SK-N-SH (cell line): Measurements from ENCODE around the gene ATF6. TPM values are rescaled to one million over a fixed set of nuclear protein-coding genes. Genes with fewer than 3 reads are reported as not detected.
A peak's percentile ranks its signal among the peaks of the same experiment; 100 is the strongest.

Experiments
- CTCF ChIA-PET: fragments of 300-600, 350-600 bp; formaldehyde crosslinking; extraction: SDS; loops from one replicate; lab custom pipeline; 2021; lab: Yijun Ruan, JAX
- POLR2A ChIA-PET: fragments of 350-600 bp; sonication (Branson Sonifier 250); formaldehyde crosslinking; extraction: SDS; loops from one replicate; lab custom pipeline; 2020; ENCODE audit warnings: antibody characterized with exemption, inconsistent platforms; lab: Yijun Ruan, JAX
- DNase-seq: peaks from one replicate; pipeline ENCODE4 v3.0.0; 2012
- H2AFZ ChIP-seq: fragments of 200-600 bp; sonication (generic); 2 replicates; pipeline ENCODE4 v1.8.1; 2016; ENCODE audit warnings: antibody characterized with exemption, mild to moderate bottlenecking, low read depth
- H3F3A ChIP-seq: fragments of 200-600 bp; sonication (generic); replicated peaks from 2 replicates; pipeline ENCODE3; 2016; ENCODE audit warnings: antibody characterized with exemption, mild to moderate bottlenecking; ENCODE audit not compliant: insufficient read depth
- H3K27ac ChIP-seq, 2 experiments: fragments of 200-500 bp in 1 of 2; fragments of 200-600 bp in 1 of 2; sonication (Bioruptor generic) in 1 of 2; sonication (generic), shearing (Covaris generic) in 1 of 2; 2 replicates each; pipeline versions ENCODE4 v1.5.1 to v1.6.1; 2014 to 2016; ENCODE audit warnings: low read depth in 2 of 2, inconsistent platforms in 1 of 2, low read length in 1 of 2, mild to moderate bottlenecking in 1 of 2, mixed read lengths in 1 of 2
- H3K27me3 ChIP-seq: fragments of 200-600 bp; sonication (generic), shearing (Covaris generic); 2 replicates; pipeline ENCODE4 v1.6.1; 2016; ENCODE audit warnings: mixed run types; ENCODE audit not compliant: insufficient read depth
- H3K36me3 ChIP-seq, 2 experiments: fragments of 200-500 bp in 1 of 2; fragments of 200-600 bp in 1 of 2; sonication (Bioruptor generic) in 1 of 2; sonication (generic) in 1 of 2; replicated peaks in 1 of 2; 2 replicates each; pipeline versions ENCODE3 to v1.5.1; 2014 to 2016; ENCODE audit warnings: low read length in 1 of 2, mild to moderate bottlenecking in 1 of 2; ENCODE audit not compliant: insufficient read depth in 2 of 2, control insufficient read depth in 1 of 2
- H3K4me1 ChIP-seq, 2 experiments: fragments of 200-500 bp in 1 of 2; fragments of 200-600 bp in 1 of 2; sonication (Bioruptor generic) in 1 of 2; sonication (generic), shearing (Covaris generic) in 1 of 2; 2 replicates each; pipeline versions ENCODE4 v1.5.1 to v1.6.1; 2014 to 2016; ENCODE audit warnings: low read depth in 1 of 2, low read length in 1 of 2, mixed run types in 1 of 2; ENCODE audit not compliant: insufficient read depth in 2 of 2, control insufficient read depth in 1 of 2
- H3K4me2 ChIP-seq: fragments of 200-600 bp; sonication (generic), shearing (Covaris generic); 2 replicates; pipeline ENCODE4 v1.6.1; 2017; ENCODE audit warnings: mixed run types
- H3K4me3 ChIP-seq, 2 experiments: fragments of 200-500 bp in 1 of 2; fragments of 200-600 bp in 1 of 2; sonication (Bioruptor generic) in 1 of 2; sonication (generic), shearing (Covaris generic) in 1 of 2; 2 replicates each; pipeline versions ENCODE4 v1.5.1 to v1.8.1; 2014 to 2016; ENCODE audit warnings: low read depth in 2 of 2, inconsistent platforms in 1 of 2, low read length in 1 of 2, mild to moderate bottlenecking in 1 of 2, mixed read lengths in 1 of 2, moderate library complexity in 1 of 2
- H3K79me2 ChIP-seq: fragments of 200-600 bp; sonication (generic); 2 replicates; pipeline ENCODE4 v1.8.1; 2017; ENCODE audit warnings: mild to moderate bottlenecking; ENCODE audit not compliant: insufficient read depth
- H3K9ac ChIP-seq: fragments of 200-600 bp; sonication (generic); 2 replicates; pipeline ENCODE4 v1.6.1; 2017; ENCODE audit warnings: mixed run types
- H3K9me2 ChIP-seq: fragments of 200-600 bp; sonication (generic); 2 replicates; pipeline ENCODE4 v1.6.1; 2017; ENCODE audit warnings: mixed run types
- H3K9me3 ChIP-seq: fragments of 200-600 bp; sonication (generic); 2 replicates; pipeline ENCODE4 v1.6.1; 2017; ENCODE audit warnings: mixed run types, mild to moderate bottlenecking, moderate library complexity
- H4K20me1 ChIP-seq: fragments of 200-600 bp; sonication (generic); 2 replicates; pipeline ENCODE4 v1.6.1; 2017; ENCODE audit warnings: mild to moderate bottlenecking, mixed run types; ENCODE audit not compliant: insufficient read depth
- EP300 ChIP-seq, 2 experiments: IDR thresholded peaks; 2 replicates each; pipeline versions ENCODE4 v1.4.0 to v1.6.1; 2012; ENCODE audit warnings: borderline replicate concordance in 1 of 2, low read depth in 1 of 2, low read length in 1 of 2
- FOSL2 ChIP-seq: IDR thresholded peaks from 2 replicates; pipeline ENCODE4 v1.4.0; 2012; ENCODE audit warnings: low read depth, mild to moderate bottlenecking, moderate library complexity, borderline replicate concordance
- GABPA ChIP-seq: IDR thresholded peaks from 2 replicates; pipeline ENCODE4 v1.4.0; 2012; ENCODE audit warnings: low read depth, mild to moderate bottlenecking
- JUND ChIP-seq: IDR thresholded peaks from 2 replicates; pipeline ENCODE4 v1.4.0; 2012
- NFIC ChIP-seq: IDR thresholded peaks from 2 replicates; pipeline ENCODE4 v1.4.0; 2012; ENCODE audit warnings: borderline replicate concordance
- NRF1 ChIP-seq: IDR thresholded peaks from 2 replicates; pipeline ENCODE4 v1.6.1; 2012; ENCODE audit warnings: low read depth, mild to moderate bottlenecking, low read length
- POLR2AphosphoS5 ChIP-seq: IDR thresholded peaks from 2 replicates; pipeline ENCODE4 v1.6.1; 2012; ENCODE audit warnings: low read depth, low read length
- RAD21 ChIP-seq: IDR thresholded peaks from 2 replicates; pipeline ENCODE4 v1.6.1; 2012; ENCODE audit warnings: mild to moderate bottlenecking, low read length
- SIN3A ChIP-seq: IDR thresholded peaks from 2 replicates; pipeline ENCODE4 v1.6.1; 2012; ENCODE audit warnings: low read depth, mild to moderate bottlenecking, low read length, moderate library complexity, borderline replicate concordance
- TCF12 ChIP-seq: IDR thresholded peaks from 2 replicates; pipeline ENCODE4 v1.4.0; 2012
- WGBS: methylation state at CpG from one replicate; pipeline ENCODE4 v1.1.6; 2017; ENCODE audit warnings: low lambda C conversion rate; 5-methylcytosine and 5-hydroxymethylcytosine counted together
- polyA plus RNA-seq, 3 experiments: library from polyadenylated mRNA; depleted of rRNA; stranded (reverse); fragments of >200 nt; gene quantifications; 2 replicates each; pipeline ENCODE4 v1.2.3, GENCODE V29; 2012
- TF ChIP-seq, protein P1 (sequence below): IDR thresholded peaks from 2 replicates; pipeline ENCODE4 v1.6.1; 2012; ENCODE audit warnings: mild to moderate bottlenecking, low read depth, low read length, moderate library complexity

The ATF6 gene
- polyA plus RNA-seq, 1 of the 3 experiments (the other 2 are of a cell fraction): 8.8 TPM

DNA sequence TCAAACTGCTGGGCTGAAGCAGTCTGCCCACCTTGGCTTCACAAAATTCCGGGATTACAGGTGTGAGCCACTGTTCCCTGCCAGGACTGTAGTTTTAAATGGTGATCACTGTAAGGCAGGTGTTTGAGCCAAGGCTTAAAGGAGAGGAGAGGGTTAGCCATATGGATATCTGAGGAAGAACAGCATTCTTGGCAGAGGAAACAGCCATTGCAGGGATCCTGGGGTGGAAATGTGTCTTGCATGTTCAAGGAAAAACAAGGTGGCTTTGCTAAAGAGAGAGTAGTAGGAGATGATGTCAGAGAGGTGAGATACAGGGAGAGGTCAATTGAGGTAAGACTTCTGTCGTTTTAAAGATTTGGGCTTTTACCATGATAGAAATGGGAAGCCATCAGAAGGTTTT is 73.5 kb downstream of the ATF6 start (continued):
- TF ChIP-seq, protein P1, sequence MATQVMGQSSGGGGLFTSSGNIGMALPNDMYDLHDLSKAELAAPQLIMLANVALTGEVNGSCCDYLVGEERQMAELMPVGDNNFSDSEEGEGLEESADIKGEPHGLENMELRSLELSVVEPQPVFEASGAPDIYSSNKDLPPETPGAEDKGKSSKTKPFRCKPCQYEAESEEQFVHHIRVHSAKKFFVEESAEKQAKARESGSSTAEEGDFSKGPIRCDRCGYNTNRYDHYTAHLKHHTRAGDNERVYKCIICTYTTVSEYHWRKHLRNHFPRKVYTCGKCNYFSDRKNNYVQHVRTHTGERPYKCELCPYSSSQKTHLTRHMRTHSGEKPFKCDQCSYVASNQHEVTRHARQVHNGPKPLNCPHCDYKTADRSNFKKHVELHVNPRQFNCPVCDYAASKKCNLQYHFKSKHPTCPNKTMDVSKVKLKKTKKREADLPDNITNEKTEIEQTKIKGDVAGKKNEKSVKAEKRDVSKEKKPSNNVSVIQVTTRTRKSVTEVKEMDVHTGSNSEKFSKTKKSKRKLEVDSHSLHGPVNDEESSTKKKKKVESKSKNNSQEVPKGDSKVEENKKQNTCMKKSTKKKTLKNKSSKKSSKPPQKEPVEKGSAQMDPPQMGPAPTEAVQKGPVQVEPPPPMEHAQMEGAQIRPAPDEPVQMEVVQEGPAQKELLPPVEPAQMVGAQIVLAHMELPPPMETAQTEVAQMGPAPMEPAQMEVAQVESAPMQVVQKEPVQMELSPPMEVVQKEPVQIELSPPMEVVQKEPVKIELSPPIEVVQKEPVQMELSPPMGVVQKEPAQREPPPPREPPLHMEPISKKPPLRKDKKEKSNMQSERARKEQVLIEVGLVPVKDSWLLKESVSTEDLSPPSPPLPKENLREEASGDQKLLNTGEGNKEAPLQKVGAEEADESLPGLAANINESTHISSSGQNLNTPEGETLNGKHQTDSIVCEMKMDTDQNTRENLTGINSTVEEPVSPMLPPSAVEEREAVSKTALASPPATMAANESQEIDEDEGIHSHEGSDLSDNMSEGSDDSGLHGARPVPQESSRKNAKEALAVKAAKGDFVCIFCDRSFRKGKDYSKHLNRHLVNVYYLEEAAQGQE: no peak
- no peak for TF ChIP-seq JUND
- no peak for TF ChIP-seq RAD21
- no peak for TF ChIP-seq POLR2AphosphoS5
- TF ChIP-seq, all 33 proteins: peak for 0

DNA sequence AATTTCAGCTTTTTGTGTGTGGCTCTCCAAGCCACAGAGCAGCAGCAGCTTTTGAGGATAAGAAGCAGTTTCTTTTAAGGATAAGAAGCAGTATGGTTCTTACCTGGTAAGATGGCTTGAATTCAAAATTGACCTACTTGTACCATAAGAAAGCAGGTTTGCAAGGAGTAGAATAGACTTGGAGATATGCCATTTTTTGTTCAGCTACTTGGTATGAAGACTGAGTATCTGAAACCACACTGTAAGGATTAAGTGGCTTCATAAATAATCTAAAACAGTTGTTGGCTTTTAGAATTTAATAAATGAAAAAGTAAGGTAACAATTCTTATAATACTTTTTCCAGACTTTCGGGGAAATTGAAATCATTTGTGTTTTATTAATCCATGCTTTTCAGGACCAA is 74.2 kb downstream of the ATF6 start:
- DNase-seq: no peak

DNA sequence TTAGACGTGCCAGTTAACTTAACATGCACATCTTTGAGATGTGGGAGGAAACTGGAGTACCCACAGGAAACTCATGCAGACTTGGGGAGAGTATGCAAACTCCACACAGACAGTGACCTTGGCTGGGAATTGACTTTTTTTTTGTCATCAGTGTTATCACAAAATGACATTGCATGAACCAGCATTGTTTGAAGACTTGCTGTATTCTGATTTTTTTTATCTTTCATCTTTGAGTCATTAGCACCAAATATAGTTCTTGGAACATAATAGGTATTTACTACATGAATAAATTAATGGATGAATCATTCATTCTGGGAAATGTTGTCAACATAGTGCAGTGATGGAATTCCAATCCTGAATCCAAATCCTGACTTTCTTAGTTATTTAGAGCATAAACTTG is 77.0 kb downstream of the ATF6 start:
- no peaks in the 10 kb centered on the region for H3K9me2 ChIP-seq
- H3K4me1 ChIP-seq: peaks cover 0 to 4% of the 10 kb centered on the region in 2 experiments; a peak in 3 of 4 replicates
- peaks cover 5% of the 10 kb centered on the region for H3F3A ChIP-seq
- 67% methylated on average over 1 of the region's 1 CpG for WGBS
- no peaks in the 10 kb centered on the region for H4K20me1 ChIP-seq
- no peak overlapping the region for H3K27ac ChIP-seq
- peaks cover 19 to 24% of the 10 kb centered on the region in 2 experiments for H3K36me3 ChIP-seq
- H3K27me3 ChIP-seq: no peaks in the 10 kb centered on the region
- no peak overlapping the region for H2AFZ ChIP-seq
- ChIA-PET CTCF (interaction anchor here (0.6 to 1.0 kb wide), 2 partner anchors 42 to 849 kb away, joined by 3 read pairs; no protein-coding TSS in a partner anchor), POLR2A (no interaction called here)
- no peak for DNase-seq
- no peak overlapping the region for H3K4me2 ChIP-seq
- H3K4me3 ChIP-seq: no peak overlapping the region
- no peaks in the 10 kb centered on the region for H3K79me2 ChIP-seq
- TF ChIP-seq FOSL2: peak; percentile 22; the same call in 1 of the 2 replicates
- TF ChIP-seq NRF1: no peak
- 0 out of 2 replicates have a peak, but pooled peaks have one; percentile 10 for TF ChIP-seq GABPA
- H3K9ac ChIP-seq: no peak overlapping the region
- H3K9me3 ChIP-seq: no peaks in the 10 kb centered on the region

More for the DNA sequence above, 74.2 kb downstream of the ATF6 start:
- Histone ChIP-seq H3K27ac (peak overlapping the region in 1 of 2 experiments; percentile 53; a peak in 1 of 4 replicates), H3K9me3 (no peaks in the 10 kb centered on the region), H3K27me3 (no peaks in the 10 kb centered on the region), H3F3A (peaks cover 5% of the 10 kb centered on the region), H2AFZ (no peak overlapping the region), H3K9ac (no peak overlapping the region), H3K4me2 (no peak overlapping the region), H3K4me1 (peaks cover 0 to 7% of the 10 kb centered on the region in 2 experiments; a peak in 3 of 4 replicates), H3K36me3 (peaks cover 12% of the 10 kb centered on the region in 2 experiments), H3K4me3 (no peak overlapping the region), H3K9me2 (no peaks in the 10 kb centered on the region), H4K20me1 (no peaks in the 10 kb centered on the region), H3K79me2 (no peaks in the 10 kb centered on the region)
- ChIA-PET CTCF (interaction anchor here (1.2 kb wide), 1 partner anchor 65 kb away, joined by 3 read pairs; no protein-coding TSS in a partner anchor), POLR2A (no interaction called here)
- 60% methylated on average over 1 of the region's 1 CpG for WGBS
- TF ChIP-seq NFIC (peak; percentile 34; the same call in 1 of the 2 replicates), JUND (0 out of 2 replicates have a peak, but pooled peaks have one; percentile 5), SIN3A (no peak), EP300 (IDR thresholded peaks at IDR 0.05; ENCODE audit: borderline replicate concordance in 1 of 2, low read depth in 1 of 2, low read length in 1 of 2) (no peak), TCF12 (peak; percentile 69)
